HepG2 (cell line): ENCODE measurements around the gene SEC61A1. TPM values are rescaled to one million over a fixed set of nuclear protein-coding genes. Genes with fewer than 3 reads are reported as not detected.

Experiments used
- ATF7 ChIP-seq, 2 experiments: fragments of 450-650 bp in 1 of 2; sonication (generic) in 1 of 2; formaldehyde crosslinking in 1 of 2; IDR thresholded peaks; 2 replicates each; pipeline versions ENCODE4 v1.4.0 to v1.6.1; 2016 to 2020; ENCODE audit warnings: antibody characterized with exemption in 1 of 2, mild to moderate bottlenecking in 1 of 2, missing genetic modification reagents in 1 of 2
- ISX ChIP-seq: sonication (generic); formaldehyde crosslinking; conservative IDR thresholded peaks from 2 replicates; pipeline ENCODE4 v1.5.0; 2020; ENCODE audit warnings: missing genetic modification reagents
- KLF6 ChIP-seq: IDR thresholded peaks from 2 replicates; pipeline ENCODE4 v1.8.0; 2016; ENCODE audit warnings: missing biosample characterization, missing genetic modification reagents
- RBM39 ChIP-seq: fragments of 200-400 bp; formaldehyde crosslinking; IDR thresholded peaks from one replicate; pipeline ENCODE4 v1.6.1; 2018; ENCODE audit warnings: antibody characterized with exemption, mild to moderate bottlenecking, low read depth, low read length; ENCODE audit not compliant: poor library complexity, severe bottlenecking
- REL ChIP-seq: sonication (generic); formaldehyde crosslinking; conservative IDR thresholded peaks from 2 replicates; pipeline ENCODE4 v1.8.0; 2022; ENCODE audit warnings: mild to moderate bottlenecking, missing genetic modification reagents, moderate library complexity
- SRY ChIP-seq: sonication (generic); formaldehyde crosslinking; IDR thresholded peaks from 2 replicates; pipeline ENCODE4 v1.8.0; 2022; ENCODE audit warnings: mild to moderate bottlenecking, missing genetic modification reagents
- ZNF350 ChIP-seq: sonication (generic); formaldehyde crosslinking; IDR thresholded peaks from 2 replicates; pipeline ENCODE4 v1.4.0; 2020; ENCODE audit warnings: mild to moderate bottlenecking, low read depth, missing genetic modification reagents, borderline replicate concordance
- ZNF512 ChIP-seq: sonication (generic); formaldehyde crosslinking; IDR thresholded peaks from 2 replicates; pipeline ENCODE4 v1.4.0; 2020; ENCODE audit warnings: mild to moderate bottlenecking, missing genetic modification reagents
- ZNF605 ChIP-seq: sonication (generic); formaldehyde crosslinking; IDR thresholded peaks from 2 replicates; pipeline ENCODE4 v1.8.0; 2022; ENCODE audit warnings: mild to moderate bottlenecking, missing genetic modification reagents
- ZNF788 ChIP-seq: sonication (generic); formaldehyde crosslinking; IDR thresholded peaks from 2 replicates; pipeline ENCODE4 v1.5.0; 2020; ENCODE audit warnings: mild to moderate bottlenecking, missing genetic modification reagents, borderline replicate concordance
- polyA plus RNA-seq, 8 experiments: library from polyadenylated mRNA; depleted of rRNA in 3 of 8; stranded (reverse) in 7 of 8; unstranded in 1 of 8; fragments of >200 nt; fragmentation: Illumina TruSeq in 4 of 8; extraction: Trizol in 4 of 8; gene quantifications; 2 replicates each; pipeline versions ENCODE4 v1.2.1 to v1.2.3, GENCODE V29; 2011 to 2016; ENCODE audit warnings: low read depth in 4 of 8, missing spikeins in 1 of 8, mixed read lengths in 1 of 8; ENCODE audit not compliant: insufficient read depth in 1 of 8
- total RNA-seq, 5 experiments: library from RNA; depleted of rRNA; stranded (reverse); fragments of >200 nt; fragmentation: Illumina TruSeq; extraction: Trizol; gene quantifications; 2 replicates each; pipeline ENCODE4 v1.2.3, GENCODE V29; 2016; ENCODE audit warnings: low read depth in 1 of 5
- TF ChIP-seq, protein P1 (sequence below): sonication (generic); formaldehyde crosslinking; IDR thresholded peaks from 2 replicates; pipeline ENCODE4 v1.4.0; 2020; ENCODE audit warnings: missing genetic modification reagents
- TF ChIP-seq, protein P2 (sequence below), 2 experiments: sonication (generic) in 1 of 2; formaldehyde crosslinking in 1 of 2; IDR thresholded peaks; 2 replicates each; pipeline versions ENCODE4 v1.4.0 to v1.6.1; 2018 to 2020; ENCODE audit warnings: missing genetic modification reagents in 2 of 2, borderline replicate concordance in 1 of 2, low read depth in 1 of 2, mild to moderate bottlenecking in 1 of 2, missing biosample characterization in 1 of 2
- TF ChIP-seq, protein P3 (sequence below): sonication (generic); formaldehyde crosslinking; IDR thresholded peaks from 2 replicates; pipeline ENCODE4 v1.9.0; 2021; ENCODE audit warnings: mild to moderate bottlenecking, missing genetic modification reagents
- TF ChIP-seq, protein P4 (sequence below): sonication (generic); formaldehyde crosslinking; IDR thresholded peaks from 2 replicates; pipeline ENCODE4 v1.4.0; 2020; ENCODE audit warnings: missing genetic modification reagents, mild to moderate bottlenecking, borderline replicate concordance

The SEC61A1 gene
- total and polyA plus RNA-seq, 2 of the 13 experiments (the other 11 are each of a cell fraction or from before 2014, with no cell fraction given) = 170 to 203 TPM

DNA sequence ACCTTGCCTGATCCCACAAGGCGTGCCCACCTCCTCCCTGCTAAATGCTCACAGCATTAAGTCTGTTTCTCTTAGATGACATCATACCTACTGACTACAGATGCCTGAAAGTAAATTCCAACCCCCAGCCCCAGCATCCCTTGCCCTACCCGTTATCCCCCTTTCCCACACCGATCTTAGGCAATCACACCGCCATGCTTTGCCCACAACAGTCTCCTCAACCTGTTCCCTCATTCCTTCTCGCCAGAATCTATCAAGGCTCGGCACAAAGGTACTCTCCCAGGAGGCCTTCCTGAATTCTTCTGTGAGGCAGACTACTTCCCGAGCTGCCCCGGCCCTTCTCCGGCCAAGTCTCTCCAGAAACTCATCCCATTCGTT lies 789 bp upstream of the SEC61A1 start (continued):
- TF ChIP-seq REL (0 out of 2 replicates have a peak, but pooled peaks have one; percentile 11), ZNF350 (CRISPR knock-in tag) (0 out of 2 replicates have a peak, but pooled peaks have one; percentile 45), SRY (CRISPR knock-in tag) (no peak), ZNF788 (CRISPR knock-in tag) (no peak), KLF6 (no peak), ISX (CRISPR knock-in tag) (no peak), ZNF512 (no peak), ZNF605 (CRISPR knock-in tag) (no peak), RBM39 (no peak), ATF7 (IDR thresholded peaks at IDR 0.05) (peak; percentile 87), ATF7 (CRISPR knock-in tag; IDR thresholded peaks at IDR 0.05) (no peak)
- TF ChIP-seq, protein P1, sequence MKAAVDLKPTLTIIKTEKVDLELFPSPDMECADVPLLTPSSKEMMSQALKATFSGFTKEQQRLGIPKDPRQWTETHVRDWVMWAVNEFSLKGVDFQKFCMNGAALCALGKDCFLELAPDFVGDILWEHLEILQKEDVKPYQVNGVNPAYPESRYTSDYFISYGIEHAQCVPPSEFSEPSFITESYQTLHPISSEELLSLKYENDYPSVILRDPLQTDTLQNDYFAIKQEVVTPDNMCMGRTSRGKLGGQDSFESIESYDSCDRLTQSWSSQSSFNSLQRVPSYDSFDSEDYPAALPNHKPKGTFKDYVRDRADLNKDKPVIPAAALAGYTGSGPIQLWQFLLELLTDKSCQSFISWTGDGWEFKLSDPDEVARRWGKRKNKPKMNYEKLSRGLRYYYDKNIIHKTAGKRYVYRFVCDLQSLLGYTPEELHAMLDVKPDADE (CRISPR knock-in tag) = no peak
- TF ChIP-seq, protein P2, sequence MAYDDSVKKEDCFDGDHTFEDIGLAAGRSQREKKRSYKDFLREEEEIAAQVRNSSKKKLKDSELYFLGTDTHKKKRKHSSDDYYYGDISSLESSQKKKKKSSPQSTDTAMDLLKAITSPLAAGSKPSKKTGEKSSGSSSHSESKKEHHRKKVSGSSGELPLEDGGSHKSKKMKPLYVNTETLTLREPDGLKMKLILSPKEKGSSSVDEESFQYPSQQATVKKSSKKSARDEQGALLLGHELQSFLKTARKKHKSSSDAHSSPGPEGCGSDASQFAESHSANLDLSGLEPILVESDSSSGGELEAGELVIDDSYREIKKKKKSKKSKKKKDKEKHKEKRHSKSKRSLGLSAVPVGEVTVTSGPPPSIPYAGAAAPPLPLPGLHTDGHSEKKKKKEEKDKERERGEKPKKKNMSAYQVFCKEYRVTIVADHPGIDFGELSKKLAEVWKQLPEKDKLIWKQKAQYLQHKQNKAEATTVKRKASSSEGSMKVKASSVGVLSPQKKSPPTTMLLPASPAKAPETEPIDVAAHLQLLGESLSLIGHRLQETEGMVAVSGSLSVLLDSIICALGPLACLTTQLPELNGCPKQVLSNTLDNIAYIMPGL (CRISPR knock-in tag; IDR thresholded peaks at IDR 0.05; ENCODE audit: borderline replicate concordance in 1 of 2, low read depth in 1 of 2) = 0 out of 4 replicates have a peak, but pooled peaks of 1 of the 2 experiments have one; percentile 9
- TF ChIP-seq, protein P3, sequence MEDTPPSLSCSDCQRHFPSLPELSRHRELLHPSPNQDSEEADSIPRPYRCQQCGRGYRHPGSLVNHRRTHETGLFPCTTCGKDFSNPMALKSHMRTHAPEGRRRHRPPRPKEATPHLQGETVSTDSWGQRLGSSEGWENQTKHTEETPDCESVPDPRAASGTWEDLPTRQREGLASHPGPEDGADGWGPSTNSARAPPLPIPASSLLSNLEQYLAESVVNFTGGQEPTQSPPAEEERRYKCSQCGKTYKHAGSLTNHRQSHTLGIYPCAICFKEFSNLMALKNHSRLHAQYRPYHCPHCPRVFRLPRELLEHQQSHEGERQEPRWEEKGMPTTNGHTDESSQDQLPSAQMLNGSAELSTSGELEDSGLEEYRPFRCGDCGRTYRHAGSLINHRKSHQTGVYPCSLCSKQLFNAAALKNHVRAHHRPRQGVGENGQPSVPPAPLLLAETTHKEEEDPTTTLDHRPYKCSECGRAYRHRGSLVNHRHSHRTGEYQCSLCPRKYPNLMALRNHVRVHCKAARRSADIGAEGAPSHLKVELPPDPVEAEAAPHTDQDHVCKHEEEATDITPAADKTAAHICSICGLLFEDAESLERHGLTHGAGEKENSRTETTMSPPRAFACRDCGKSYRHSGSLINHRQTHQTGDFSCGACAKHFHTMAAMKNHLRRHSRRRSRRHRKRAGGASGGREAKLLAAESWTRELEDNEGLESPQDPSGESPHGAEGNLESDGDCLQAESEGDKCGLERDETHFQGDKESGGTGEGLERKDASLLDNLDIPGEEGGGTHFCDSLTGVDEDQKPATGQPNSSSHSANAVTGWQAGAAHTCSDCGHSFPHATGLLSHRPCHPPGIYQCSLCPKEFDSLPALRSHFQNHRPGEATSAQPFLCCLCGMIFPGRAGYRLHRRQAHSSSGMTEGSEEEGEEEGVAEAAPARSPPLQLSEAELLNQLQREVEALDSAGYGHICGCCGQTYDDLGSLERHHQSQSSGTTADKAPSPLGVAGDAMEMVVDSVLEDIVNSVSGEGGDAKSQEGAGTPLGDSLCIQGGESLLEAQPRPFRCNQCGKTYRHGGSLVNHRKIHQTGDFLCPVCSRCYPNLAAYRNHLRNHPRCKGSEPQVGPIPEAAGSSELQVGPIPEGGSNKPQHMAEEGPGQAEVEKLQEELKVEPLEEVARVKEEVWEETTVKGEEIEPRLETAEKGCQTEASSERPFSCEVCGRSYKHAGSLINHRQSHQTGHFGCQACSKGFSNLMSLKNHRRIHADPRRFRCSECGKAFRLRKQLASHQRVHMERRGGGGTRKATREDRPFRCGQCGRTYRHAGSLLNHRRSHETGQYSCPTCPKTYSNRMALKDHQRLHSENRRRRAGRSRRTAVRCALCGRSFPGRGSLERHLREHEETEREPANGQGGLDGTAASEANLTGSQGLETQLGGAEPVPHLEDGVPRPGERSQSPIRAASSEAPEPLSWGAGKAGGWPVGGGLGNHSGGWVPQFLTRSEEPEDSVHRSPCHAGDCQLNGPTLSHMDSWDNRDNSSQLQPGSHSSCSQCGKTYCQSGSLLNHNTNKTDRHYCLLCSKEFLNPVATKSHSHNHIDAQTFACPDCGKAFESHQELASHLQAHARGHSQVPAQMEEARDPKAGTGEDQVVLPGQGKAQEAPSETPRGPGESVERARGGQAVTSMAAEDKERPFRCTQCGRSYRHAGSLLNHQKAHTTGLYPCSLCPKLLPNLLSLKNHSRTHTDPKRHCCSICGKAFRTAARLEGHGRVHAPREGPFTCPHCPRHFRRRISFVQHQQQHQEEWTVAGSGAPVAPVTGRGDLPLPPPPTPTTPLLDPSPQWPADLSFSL (CRISPR knock-in tag) = no peak
- TF ChIP-seq, protein P4, sequence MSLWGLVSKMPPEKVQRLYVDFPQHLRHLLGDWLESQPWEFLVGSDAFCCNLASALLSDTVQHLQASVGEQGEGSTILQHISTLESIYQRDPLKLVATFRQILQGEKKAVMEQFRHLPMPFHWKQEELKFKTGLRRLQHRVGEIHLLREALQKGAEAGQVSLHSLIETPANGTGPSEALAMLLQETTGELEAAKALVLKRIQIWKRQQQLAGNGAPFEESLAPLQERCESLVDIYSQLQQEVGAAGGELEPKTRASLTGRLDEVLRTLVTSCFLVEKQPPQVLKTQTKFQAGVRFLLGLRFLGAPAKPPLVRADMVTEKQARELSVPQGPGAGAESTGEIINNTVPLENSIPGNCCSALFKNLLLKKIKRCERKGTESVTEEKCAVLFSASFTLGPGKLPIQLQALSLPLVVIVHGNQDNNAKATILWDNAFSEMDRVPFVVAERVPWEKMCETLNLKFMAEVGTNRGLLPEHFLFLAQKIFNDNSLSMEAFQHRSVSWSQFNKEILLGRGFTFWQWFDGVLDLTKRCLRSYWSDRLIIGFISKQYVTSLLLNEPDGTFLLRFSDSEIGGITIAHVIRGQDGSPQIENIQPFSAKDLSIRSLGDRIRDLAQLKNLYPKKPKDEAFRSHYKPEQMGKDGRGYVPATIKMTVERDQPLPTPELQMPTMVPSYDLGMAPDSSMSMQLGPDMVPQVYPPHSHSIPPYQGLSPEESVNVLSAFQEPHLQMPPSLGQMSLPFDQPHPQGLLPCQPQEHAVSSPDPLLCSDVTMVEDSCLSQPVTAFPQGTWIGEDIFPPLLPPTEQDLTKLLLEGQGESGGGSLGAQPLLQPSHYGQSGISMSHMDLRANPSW (CRISPR knock-in tag) = 0 out of 2 replicates have a peak, but pooled peaks have one; percentile 58
